Amniotic epithelial cell (primary cell): ENCODE measurements around the gene STX5.
"Not testable (repeated sequence)": the region's sequence is repeated elsewhere in the genome, so short reads cannot be mapped to it uniquely, and the experiment has no call there.

ENCODE experiments used
- DNase-seq: peaks from one replicate; pipeline ENCODE4 v3.0.0-alpha.2; 2010; ENCODE audit warnings: low read depth

STX5 gene

GRCh38 chr11:62828130-62828529 lies 3.7 kb downstream of the STX5 start:
- not testable (repeated sequence) for DNase-seq

- no peak for DNase-seq
Measured at GRCh38 chr11:62823677-62824076, 8.2 kb downstream of the STX5 start.

GRCh38 chr11:62817129-62817528 lies 14.7 kb downstream of the STX5 start:
- DNase-seq, result no peak

- DNase-seq, result no peak
Measured at GRCh38 chr11:62816557-62816956, 15.3 kb downstream of the STX5 start.

- no peak for DNase-seq
Measured at GRCh38 chr11:62811659-62812058, 20.2 kb downstream of the STX5 start.

- no peak for DNase-seq
Measured at GRCh38 chr11:62810748-62811147, 21.1 kb downstream of the STX5 start.

- DNase-seq, result peak; percentile 36
Measured at GRCh38 chr11:62806611-62807121, 25.2 kb downstream of the STX5 start.

GRCh38 chr11:62805961-62806441 lies 25.9 kb downstream of the STX5 start:
- DNase-seq, result no peak

GRCh38 chr11:62805076-62805892 lies 26.6 kb downstream of the STX5 start, which contains the start of gene NXF1:
TSS of gene NXF1 (minus strand) at chr11:62805440. CDS start at chr11:62805356, 84 bp downstream.
- peak; percentile 85 for DNase-seq

- DNase-seq, result peak; percentile 63
Measured at GRCh38 chr11:62804310-62805075, 27.4 kb downstream of the STX5 start.

GRCh38 chr11:62801071-62801470 lies 30.8 kb downstream of the STX5 start:
- no peak for DNase-seq

GRCh38 chr11:62799486-62799885 lies 32.4 kb downstream of the STX5 start:
- no peak for DNase-seq

GRCh38 chr11:62796281-62796680 lies 35.6 kb downstream of the STX5 start:
- DNase-seq, result no peak

- no peak for DNase-seq
Measured at GRCh38 chr11:62794201-62794775, 37.6 kb downstream of the STX5 start.

- no peak for DNase-seq
Measured at GRCh38 chr11:62792202-62792575, 39.7 kb downstream of the STX5 start.

GRCh38 chr11:62791501-62792201 lies 40.2 kb downstream of the STX5 start, which contains the start of gene TMEM223:
TSS of gene TMEM223 (minus strand) at chr11:62792006. CDS start at chr11:62791994, 12 bp downstream.
- DNase-seq, result peak; percentile 67

- DNase-seq, result no peak
Measured at GRCh38 chr11:62789576-62789975, 42.3 kb downstream of the STX5 start.

- DNase-seq, result no peak
Measured at GRCh38 chr11:62788991-62789390, 42.9 kb downstream of the STX5 start.

- DNase-seq, result peak; percentile 97
Measured at GRCh38 chr11:62787005-62787759, 44.7 kb downstream of the STX5 start, which contains the start of gene TMEM179B. TSS of gene TMEM179B (plus strand) at chr11:62787402. CDS start at chr11:62787432, 30 bp downstream.

GRCh38 chr11:62786318-62787004 lies 45.4 kb downstream of the STX5 start:
- peak; percentile 55 for DNase-seq
